GM21825 (cell line): ENCODE data around the gene CCDC134.
A peak's percentile ranks its signal among the peaks of the same experiment; 100 is the strongest.
"Not testable (repeated sequence)": the region's sequence is repeated elsewhere in the genome, so short reads cannot be mapped to it uniquely, and the experiment has no call there.

Experiments used
- ATAC-seq: cut with Tn5 transposase; IDR thresholded peaks from one replicate; pipeline ENCODE4 v1.9.1; 2021; ENCODE audit warnings: mild to moderate bottlenecking, moderate library complexity; ENCODE audit not compliant: unreplicated experiment

The CCDC134 gene

DNA sequence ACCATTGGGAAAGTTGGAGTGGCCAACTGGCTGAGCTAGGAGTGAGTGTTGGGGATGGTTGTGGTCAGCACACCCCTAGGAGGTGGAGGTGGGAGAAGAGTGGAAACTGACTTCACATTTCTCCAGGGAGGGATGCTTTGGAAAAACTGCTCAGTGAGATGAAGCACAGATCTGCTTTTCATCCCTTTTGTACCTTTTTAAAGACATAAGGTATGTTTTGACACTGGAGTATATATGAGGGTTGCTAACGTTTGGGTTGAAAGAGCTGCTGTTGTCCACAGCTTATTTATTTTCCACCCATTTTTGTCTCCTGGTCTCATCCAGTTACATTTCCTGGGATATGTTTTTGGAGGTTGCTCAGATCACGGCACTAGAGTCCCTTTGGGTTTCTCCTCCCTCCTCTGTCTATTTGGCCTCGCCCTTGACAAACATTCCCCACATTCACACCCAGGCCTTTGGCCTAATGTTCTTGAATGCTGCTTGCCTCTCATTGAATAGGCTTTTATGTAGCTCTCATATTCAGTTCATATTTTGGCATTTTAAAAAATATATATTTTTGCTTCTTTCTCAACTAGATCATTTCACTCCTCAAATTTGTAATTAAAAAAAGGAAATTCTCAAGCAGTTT is 40.7 kb downstream of the CCDC134 start:
- no peak for ATAC-seq

- ATAC-seq, result no peak
Measured at GRCh38 chr22:41842996-41843970, 42.8 kb downstream of the CCDC134 start.

DNA sequence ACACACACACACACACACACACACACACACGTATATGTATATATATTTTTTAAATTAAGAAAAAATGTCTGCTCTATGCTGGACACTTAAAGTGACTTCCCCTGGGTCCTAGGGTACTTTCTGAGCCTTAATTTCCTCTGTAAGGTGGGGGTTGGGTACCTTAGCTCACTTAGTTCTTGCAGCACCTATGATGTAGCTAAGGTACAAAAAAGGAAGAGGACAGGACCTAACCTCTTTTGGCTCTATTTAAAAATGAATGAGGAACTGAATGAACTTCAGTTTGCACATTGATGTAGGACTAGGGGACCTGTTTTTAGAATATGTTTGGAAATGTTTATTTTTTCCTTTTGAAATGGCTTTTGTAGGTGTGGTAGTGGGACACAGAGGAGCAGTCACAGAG is 43.6 kb downstream of the CCDC134 start:
- ATAC-seq, result no peak

- no peak for ATAC-seq
Measured at GRCh38 chr22:41844513-41844912, 44.0 kb downstream of the CCDC134 start.

DNA sequence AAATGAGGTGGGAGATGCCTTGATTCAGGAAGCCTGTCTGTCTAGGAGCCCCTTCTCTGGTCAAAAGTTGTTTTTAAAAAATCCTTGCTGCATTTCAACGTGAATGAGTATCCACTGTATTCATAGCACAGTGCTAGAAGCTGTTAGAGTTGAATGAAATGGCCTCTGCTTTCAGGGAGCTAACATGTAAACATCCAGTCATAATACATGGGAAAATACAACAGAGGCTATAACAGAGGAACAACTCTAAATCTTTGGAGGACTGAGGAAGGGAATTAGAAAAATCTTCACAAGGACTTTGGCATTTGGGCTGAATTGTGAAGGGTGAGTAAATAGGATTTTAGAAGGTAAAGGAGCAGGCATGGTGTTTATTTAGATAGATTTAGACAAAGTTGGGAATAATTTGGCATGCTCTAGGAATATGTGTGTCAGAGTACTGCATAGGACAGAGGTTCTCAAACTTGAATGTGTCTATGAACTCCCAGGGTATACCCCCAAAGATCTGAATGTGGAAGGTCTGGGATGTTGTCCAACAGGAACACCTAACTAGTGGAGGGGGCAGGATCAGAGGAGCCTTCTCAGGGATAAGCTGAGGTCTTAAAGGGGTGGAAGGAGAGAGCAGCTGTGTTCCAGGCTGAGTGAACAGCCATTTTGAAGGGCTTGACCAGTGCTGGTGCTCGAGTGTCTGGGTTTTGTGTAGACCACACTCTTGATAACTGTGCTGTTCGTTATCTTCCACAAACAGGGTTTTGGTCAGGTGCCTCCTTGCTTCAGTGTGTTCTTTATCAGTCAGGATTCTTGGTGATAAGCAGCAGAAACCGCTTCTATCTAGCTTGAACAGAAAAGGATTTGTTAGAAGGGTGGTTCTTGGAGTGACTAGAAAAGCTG is 45.1 kb downstream of the CCDC134 start:
- ATAC-seq, result no peak

GRCh38 chr22:41846268-41846987 is 45.9 kb downstream of the CCDC134 start:
- ATAC-seq, result no peak

GRCh38 chr22:41847300-41847699 is 46.8 kb downstream of the CCDC134 start:
- no peak for ATAC-seq

DNA sequence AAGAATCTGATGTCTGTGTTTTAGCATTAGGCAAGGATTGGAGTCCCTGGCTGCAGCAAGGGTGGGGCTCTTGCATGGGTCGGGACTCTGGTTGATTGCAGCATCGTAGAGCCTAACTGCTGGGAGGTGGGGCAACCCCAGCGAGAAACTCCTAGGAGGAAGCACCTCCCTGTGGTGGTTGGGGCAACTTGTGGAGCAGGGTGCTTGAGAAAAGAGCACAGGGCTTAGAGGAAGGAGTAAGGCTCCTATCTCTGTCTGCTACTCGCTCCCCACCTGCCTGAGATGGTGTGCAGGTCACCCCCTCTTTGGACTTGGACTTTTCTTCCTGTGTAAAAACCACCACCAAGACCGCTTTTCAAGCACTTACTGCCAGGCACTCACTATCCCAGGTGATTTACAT is 48.0 kb downstream of the CCDC134 start:
- no peak for ATAC-seq

GRCh38 chr22:41856469-41856868 is 56.0 kb downstream of the CCDC134 start:
- ATAC-seq, result no peak

GRCh38 chr22:41857155-41857859 is 56.8 kb downstream of the CCDC134 start:
- no peak for ATAC-seq

GRCh38 chr22:41857860-41858199 is 57.4 kb downstream of the CCDC134 start:
- no peak for ATAC-seq

GRCh38 chr22:41862160-41862529 is 61.7 kb downstream of the CCDC134 start:
- ATAC-seq, result peak; percentile 40

- ATAC-seq, result peak; percentile 56
Measured at GRCh38 chr22:41862530-41863266, 62.2 kb downstream of the CCDC134 start.

GRCh38 chr22:41863472-41863871 is 63.0 kb downstream of the CCDC134 start:
- no peak for ATAC-seq

- no peak for ATAC-seq
Measured at GRCh38 chr22:41868556-41868955, 68.1 kb downstream of the CCDC134 start.

DNA sequence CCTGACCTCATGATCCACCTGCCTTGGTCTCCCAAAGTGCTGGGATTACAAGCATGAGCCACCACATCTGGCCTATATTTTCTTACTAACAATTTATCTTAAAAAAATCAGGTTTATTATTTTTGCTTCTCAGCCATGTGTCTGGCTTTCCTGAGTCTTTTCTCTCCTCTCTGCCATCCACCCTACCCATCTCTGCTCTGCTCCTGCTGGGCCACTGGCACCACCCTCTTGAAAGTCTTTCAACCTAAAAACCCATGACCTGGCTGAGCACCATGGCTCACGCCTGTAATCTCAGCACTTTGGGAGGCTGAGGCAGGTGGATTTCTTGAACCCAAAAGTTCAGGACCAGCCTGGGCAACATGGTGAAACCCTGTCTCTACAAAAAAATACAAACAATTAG is 69.6 kb downstream of the CCDC134 start:
- not testable (repeated sequence) for ATAC-seq

GRCh38 chr22:41870786-41871185 is 70.3 kb downstream of the CCDC134 start:
- ATAC-seq, result no peak

- ATAC-seq, result no peak
Measured at GRCh38 chr22:41873391-41873790, 72.9 kb downstream of the CCDC134 start.

DNA sequence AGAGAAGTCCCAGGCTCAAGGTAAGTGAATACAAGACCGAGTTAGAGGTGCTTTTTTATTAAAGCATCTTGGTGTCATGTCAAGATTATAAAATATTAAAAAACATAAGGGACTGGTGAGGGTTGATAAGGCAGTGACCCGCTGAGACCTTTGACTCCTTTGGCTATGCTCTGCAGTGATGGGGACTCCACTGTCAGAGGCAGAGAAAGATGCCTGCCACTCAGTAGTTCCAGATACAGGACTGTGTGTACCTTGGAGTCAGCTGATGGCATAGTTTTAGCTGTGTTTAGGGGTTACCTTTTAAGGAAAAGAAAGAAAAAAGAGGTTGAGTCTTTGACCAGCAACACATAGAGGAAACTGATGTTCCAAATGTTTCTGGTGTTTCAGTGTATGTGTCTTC is 73.6 kb downstream of the CCDC134 start:
- no peak for ATAC-seq
